ENCODE measurements around the gene KLK1. TPM values are rescaled to one million over a fixed set of nuclear protein-coding genes. Genes with fewer than 3 reads are reported as not detected.

The KLK1 gene
- total and polyA plus RNA-seq, 10 donors, result 1.3 to 56.5 (median 14.3) TPM

GRCh38 chr19:50869479-50869878 lies 45.9 kb upstream of the KLK1 start:
- peaks cover 0 to 81% (median 0%) of the 10 kb centered on the region in 7 donors for H3K27me3 ChIP-seq (replicated peaks in 1 of 7)
- no peak for DNase-seq
- TF ChIP-seq POLR2A (IDR thresholded peaks at IDR 0.05) (no peak), CTCF (IDR thresholded peaks at IDR 0.05 in 8 of 11, conservative IDR thresholded peaks at IDR 0.05 in 3 of 11) (no peak)
- H3K4me1 ChIP-seq, result no peaks in the 10 kb centered on the region
- 85 to 88% (median 87%) methylated on average over 4 of the region's 4 CpGs for WGBS, 5 donors
- no peak overlapping the region for H3K4me3 ChIP-seq
- no peaks in the 10 kb centered on the region for H3K9me3 ChIP-seq
- H3K27ac ChIP-seq, result no peak overlapping the region
- intact Hi-C loops (cut with DNase I; ENCODE audit: low total_unique reads), result no loop called here
- no peaks in the 10 kb centered on the region for H3K36me3 ChIP-seq

- TF ChIP-seq POLR2A (IDR thresholded peaks at IDR 0.05) (no peak), POLR2AphosphoS5 (IDR thresholded peaks at IDR 0.05) (no peak), CTCF (IDR thresholded peaks at IDR 0.05 in 8 of 11, conservative IDR thresholded peaks at IDR 0.05 in 3 of 11) (no peak)
- 68 to 79% (median 74%) methylated on average over 7 of the region's 7 CpGs for WGBS, 5 donors
Observed at GRCh38 chr19:50861496-50862286, 38.1 kb upstream of the KLK1 start.

DNA sequence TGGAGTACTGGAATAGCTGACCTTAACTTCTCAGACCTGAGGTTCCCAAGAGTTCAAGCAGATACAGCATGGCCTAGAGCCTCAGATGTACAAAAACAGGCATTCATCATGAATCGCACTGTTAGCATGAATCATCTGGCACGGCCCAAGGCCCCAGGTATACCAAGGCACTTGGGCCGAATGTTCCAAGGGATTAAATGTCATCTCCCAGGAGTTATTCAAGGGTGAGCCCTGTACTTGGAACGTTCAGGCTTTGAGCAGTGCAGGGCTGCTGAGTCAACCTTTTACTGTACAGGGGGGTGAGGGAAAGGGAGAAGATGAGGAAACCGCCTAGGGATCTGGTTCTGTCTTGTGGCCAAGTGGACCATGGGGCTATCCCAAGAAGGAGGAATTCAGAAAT lies 37.4 kb upstream of the KLK1 start:
- intact Hi-C loops (cut with DNase I; ENCODE audit: low total_unique reads), result no loop called here

More at GRCh38 chr19:50861496-50862286, 38.1 kb upstream of the KLK1 start:
- no peak for DNase-seq
- H3K27me3 ChIP-seq (replicated peaks in 1 of 7), result peaks cover 0 to 60% (median 11%) of the 10 kb centered on the region in 7 donors
- intact Hi-C loops (cut with DNase I; ENCODE audit: low total_unique reads), result no loop called here
- no peaks in the 10 kb centered on the region for H3K4me1 ChIP-seq
- H3K4me3 ChIP-seq, result no peak overlapping the region
- H3K9me3 ChIP-seq, result peaks cover 0 to 17% (median 0%) of the 10 kb centered on the region in 8 donors
- no peaks in the 10 kb centered on the region for H3K36me3 ChIP-seq
- H3K27ac ChIP-seq, result no peak overlapping the region

More for the DNA sequence above, 37.4 kb upstream of the KLK1 start:
- no peak overlapping the region for H3K4me3 ChIP-seq
- 70 to 84% (median 73%) methylated on average over 5 of the region's 5 CpGs for WGBS, 5 donors
- no peaks in the 10 kb centered on the region for H3K36me3 ChIP-seq
- no peak overlapping the region for H3K27ac ChIP-seq
- H3K27me3 ChIP-seq (replicated peaks in 1 of 7), result peaks cover 0 to 65% (median 11%) of the 10 kb centered on the region in 7 donors
- no peaks in the 10 kb centered on the region for H3K4me1 ChIP-seq
- peaks cover 0 to 17% (median 0%) of the 10 kb centered on the region in 8 donors for H3K9me3 ChIP-seq
- no peak for DNase-seq
- no peak for TF ChIP-seq CTCF (IDR thresholded peaks at IDR 0.05 in 8 of 11, conservative IDR thresholded peaks at IDR 0.05 in 3 of 11)
- no peak for TF ChIP-seq POLR2AphosphoS5 (IDR thresholded peaks at IDR 0.05)
- no peak for TF ChIP-seq POLR2A (IDR thresholded peaks at IDR 0.05)
